ENCODE measurements around the gene LUM.
"Not testable (repeated sequence)": the region's sequence is repeated elsewhere in the genome, so short reads cannot be mapped to it uniquely, and the experiment has no call there.

The LUM gene

GRCh38 chr12:91110311-91110924, 876 bp downstream of the LUM start:
- no peak for DNase-seq (ENCODE audit: low read depth in 4 of 4, low spot score in 1 of 4)

GRCh38 chr12:91109581-91110310, 1.5 kb downstream of the LUM start:
- no peak for DNase-seq (ENCODE audit: low read depth in 4 of 4, low spot score in 1 of 4)

GRCh38 chr12:91109148-91109564, 2.1 kb downstream of the LUM start:
- DNase-seq (ENCODE audit: low read depth in 4 of 4, low spot score in 1 of 4), result peak in 2 of 4 experiments; percentile 21 to 25

- no peak for DNase-seq (ENCODE audit: low read depth in 4 of 4, low spot score in 1 of 4)
Observed at GRCh38 chr12:91108196-91108755, 3.0 kb downstream of the LUM start.

GRCh38 chr12:91106283-91106682, 5.0 kb downstream of the LUM start:
- DNase-seq (ENCODE audit: low read depth in 4 of 4, low spot score in 1 of 4), result no peak

GRCh38 chr12:91105807-91106206, 5.5 kb downstream of the LUM start:
- DNase-seq (ENCODE audit: low read depth in 4 of 4, low spot score in 1 of 4), result no peak

GRCh38 chr12:91104812-91105466, 6.4 kb downstream of the LUM start:
- no peak for DNase-seq (ENCODE audit: low read depth in 4 of 4, low spot score in 1 of 4)

- no peak for DNase-seq (ENCODE audit: low read depth in 4 of 4, low spot score in 1 of 4)
Observed at GRCh38 chr12:91103624-91104023, 7.7 kb downstream of the LUM start.

GRCh38 chr12:91103101-91103500, 8.2 kb downstream of the LUM start:
- no peak for DNase-seq (ENCODE audit: low read depth in 4 of 4, low spot score in 1 of 4)

GRCh38 chr12:91100906-91101305, 10.4 kb downstream of the LUM start:
- DNase-seq (ENCODE audit: low read depth in 4 of 4, low spot score in 1 of 4), result no peak

GRCh38 chr12:91099836-91100235, 11.5 kb downstream of the LUM start:
- no peak for DNase-seq (ENCODE audit: low read depth in 4 of 4, low spot score in 1 of 4)

- DNase-seq (ENCODE audit: low read depth in 4 of 4, low spot score in 1 of 4), result no peak
Observed at GRCh38 chr12:91099341-91099740, 12.0 kb downstream of the LUM start.

- no peak for DNase-seq (ENCODE audit: low read depth in 4 of 4, low spot score in 1 of 4)
Observed at GRCh38 chr12:91098941-91099340, 12.4 kb downstream of the LUM start.

GRCh38 chr12:91098461-91098860, 12.8 kb downstream of the LUM start:
- DNase-seq (ENCODE audit: low read depth in 4 of 4, low spot score in 1 of 4), result no peak

- DNase-seq (ENCODE audit: low read depth in 4 of 4, low spot score in 1 of 4), result no peak
Observed at GRCh38 chr12:91094957-91095356, 16.3 kb downstream of the LUM start.

GRCh38 chr12:91094032-91094662, 17.1 kb downstream of the LUM start:
- no peak for DNase-seq (ENCODE audit: low read depth in 4 of 4, low spot score in 1 of 4)

- DNase-seq (ENCODE audit: low read depth in 4 of 4, low spot score in 1 of 4), result no peak
Observed at GRCh38 chr12:91093341-91093740, 18.0 kb downstream of the LUM start.

GRCh38 chr12:91091916-91092715, 19.2 kb downstream of the LUM start:
- no peak for DNase-seq (ENCODE audit: low read depth in 4 of 4, low spot score in 1 of 4)

GRCh38 chr12:91089953-91090352, 21.3 kb downstream of the LUM start:
- DNase-seq (ENCODE audit: low read depth in 4 of 4, low spot score in 1 of 4), result not testable (repeated sequence)

- DNase-seq (ENCODE audit: low read depth in 4 of 4, low spot score in 1 of 4), result no peak
Observed at GRCh38 chr12:91080041-91080440, 31.3 kb downstream of the LUM start.

- no peak for DNase-seq (ENCODE audit: low read depth in 4 of 4, low spot score in 1 of 4)
Observed at GRCh38 chr12:91078501-91078900, 32.8 kb downstream of the LUM start.
